Ovary (tissue), 9 donors: ENCODE data around the gene SUGCT. TPM values are rescaled to one million over a fixed set of nuclear protein-coding genes. Genes with fewer than 3 reads are reported as not detected.

Experiments
- DNase-seq, 5 donors: peaks; one replicate each; pipeline ENCODE4 v3.0.0-alpha.2; 2019 to 2020
- H3K27ac ChIP-seq, 2 donors: fragments of 200-600 bp; one replicate each; pipeline versions ENCODE4 v1.5.1 to v1.8.0; 2019 to 2022
- H3K27me3 ChIP-seq: fragments of 200-600 bp; one replicate; pipeline ENCODE4 v1.8.0; 2022
- H3K36me3 ChIP-seq: fragments of 200-600 bp; sonication (generic); one replicate; pipeline ENCODE4 v1.5.1; 2019
- H3K4me1 ChIP-seq: one replicate; pipeline ENCODE4 v1.8.1; 2013; ENCODE audit warnings: mild to moderate bottlenecking, moderate library complexity; ENCODE audit not compliant: insufficient read depth
- H3K4me3 ChIP-seq: fragments of 200-600 bp; sonication (generic); one replicate; pipeline ENCODE4 v1.5.1; 2017
- H3K9me3 ChIP-seq, 2 donors: fragments of 200-600 bp in 1 of 2; sonication (generic) in 1 of 2; one replicate each; pipeline versions ENCODE4 v1.5.1 to v1.8.1; 2013 to 2019; ENCODE audit warnings: mild to moderate bottlenecking in 1 of 2, moderate library complexity in 1 of 2
- CTCF ChIP-seq, 3 donors: fragments of 450-650 bp in 2 of 3; fragments of 200-600 bp in 1 of 3; IDR thresholded peaks; one replicate each; pipeline versions ENCODE4 v1.5.1 to v1.8.0; 2016 to 2022; ENCODE audit warnings: antibody characterized with exemption in 3 of 3, mild to moderate bottlenecking in 1 of 3
- EP300 ChIP-seq: sonication (generic); formaldehyde crosslinking; IDR thresholded peaks from one replicate; pipeline ENCODE4 v1.6.1; 2017; ENCODE audit warnings: antibody characterized with exemption
- POLR2A ChIP-seq: fragments of 450-650 bp; IDR thresholded peaks from one replicate; pipeline ENCODE4 v1.6.1; 2017; ENCODE audit warnings: antibody characterized with exemption, mild to moderate bottlenecking, moderate library complexity
- WGBS, 3 donors: extraction: QIAGEN DNeasy Blood & Tissue Kit in 1 of 3; methylation state at CpG; one replicate each; pipeline versions ENCODE4 v1.1.5 to v1.1.7; 2013 to 2017; 5-methylcytosine and 5-hydroxymethylcytosine counted together
- intact Hi-C, 4 donors: fragments of 100-400 bp; cut with DNase I; formaldehyde crosslinking; loops; one replicate each; pipeline versions ENCODE4 v1.11.0 to v1.15.1; 2022 to 2023
- polyA plus RNA-seq, 2 donors: library from polyadenylated mRNA; stranded (reverse); fragments of 200-250 nt in 1 of 2; fragments of 350-450 nt in 1 of 2; fragmentation: Illumina TruSeq in 1 of 2; extraction: RNeasy Lipid Tissue Mini Kit (QIAGEN cat#74804) in 1 of 2; gene quantifications; one replicate each; pipeline ENCODE4 v1.2.3, GENCODE V29; 2013 to 2014
- total RNA-seq, 7 donors: library from RNA; depleted of rRNA in 2 of 7; stranded (reverse); fragments of >200 nt in 2 of 7; fragmentation: NEBNext Ultra II Directional in 3 of 7; extraction: Animal tissue kit (Norgen Biotek cat#: 25700) in 3 of 7; gene quantifications; one replicate each; pipeline versions ENCODE4 v1.1.0 to v1.2.4, GENCODE V29; 2016 to 2023
- donor health status: DM: no; HTN: no; CAD: no; lungs with moderate emphysema.
- donor health status: DM: no; HTN: no; CAD: no.
- donor health status: Bipolar disorder and iron deficiency.
- donor health status: DM: yes; HTN: yes; CAD: no.
- donor health status: DM: no; HTN: no; CAD: no.
- donor health status: DM: yes; HTN: yes; CAD: no.

The SUGCT gene
- total and polyA plus RNA-seq, 9 donors: 3.4 to 9.3 (median 7.8) TPM

DNA sequence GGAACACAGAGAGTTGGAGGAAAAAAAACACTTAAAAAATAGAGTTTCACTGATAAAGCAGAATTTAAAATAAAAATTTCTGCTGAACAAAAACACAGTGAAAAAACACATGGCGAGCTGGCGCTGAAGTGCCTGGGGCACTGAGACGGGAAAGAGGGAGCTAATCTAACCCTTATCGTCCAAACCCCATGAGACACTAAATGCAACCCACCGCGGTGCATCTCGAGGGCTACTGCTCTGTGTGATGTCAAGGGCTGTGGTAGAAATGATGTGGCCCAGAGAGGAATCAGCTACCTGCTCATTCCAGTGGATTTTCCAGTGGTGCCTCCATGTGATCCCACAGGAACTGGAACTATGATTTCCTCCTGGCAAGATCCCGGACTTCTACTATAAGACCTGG, 499.3 kb downstream of the SUGCT start:
- TF ChIP-seq EP300: no peak
- Histone ChIP-seq H3K4me1 (no peaks in the 10 kb centered on the region), H3K36me3 (no peaks in the 10 kb centered on the region), H3K4me3 (no peak overlapping the region), H3K9me3 (no peaks in the 10 kb centered on the region), H3K27me3 (no peaks in the 10 kb centered on the region), H3K27ac (no peak overlapping the region)
- WGBS, 3 donors: 93 to 94% (median 93%) methylated on average over 8 of the region's 8 CpGs
- no peak for DNase-seq
- intact Hi-C loops: no loop called here

GRCh38 chr7:40638545-40639320, 503.9 kb downstream of the SUGCT start:
- H3K36me3 ChIP-seq: no peaks in the 10 kb centered on the region
- WGBS, 3 donors: 94 to 97% (median 96%) methylated on average over 7 of the region's 7 CpGs
- no peak for DNase-seq
- no peak for TF ChIP-seq EP300
- no peak for TF ChIP-seq CTCF (IDR thresholded peaks at IDR 0.05)
- no peak for TF ChIP-seq POLR2A
- H3K9me3 ChIP-seq: no peaks in the 10 kb centered on the region
- no peaks in the 10 kb centered on the region for H3K4me1 ChIP-seq
- no peaks in the 10 kb centered on the region for H3K27me3 ChIP-seq
- intact Hi-C loops: no loop called here
- no peak overlapping the region for H3K4me3 ChIP-seq
- no peak overlapping the region for H3K27ac ChIP-seq

- 30 to 53% (median 37%) methylated on average over 3 of the region's 3 CpGs for WGBS, 3 donors
- TF ChIP-seq EP300 (no peak), POLR2A (no peak), CTCF (IDR thresholded peaks at IDR 0.05) (no peak)
- no peaks in the 10 kb centered on the region for H3K4me1 ChIP-seq
- no peak for DNase-seq
- H3K36me3 ChIP-seq: no peaks in the 10 kb centered on the region
- no peaks in the 10 kb centered on the region for H3K9me3 ChIP-seq
- no peak overlapping the region for H3K4me3 ChIP-seq
- H3K27ac ChIP-seq: no peak overlapping the region
- no peaks in the 10 kb centered on the region for H3K27me3 ChIP-seq
- intact Hi-C loops: no loop called here
Observed at GRCh38 chr7:40640566-40640965, 505.8 kb downstream of the SUGCT start.

GRCh38 chr7:40641701-40642100, 506.9 kb downstream of the SUGCT start:
- Histone ChIP-seq H3K4me3 (no peak overlapping the region), H3K36me3 (no peaks in the 10 kb centered on the region), H3K4me1 (no peaks in the 10 kb centered on the region), H3K27me3 (no peaks in the 10 kb centered on the region), H3K27ac (no peak overlapping the region), H3K9me3 (no peaks in the 10 kb centered on the region)
- 75 to 82% (median 79%) methylated on average over 7 of the region's 7 CpGs for WGBS, 3 donors
- intact Hi-C loops: no loop called here
- DNase-seq: no peak
- no peak for TF ChIP-seq POLR2A
- TF ChIP-seq EP300: no peak

DNA sequence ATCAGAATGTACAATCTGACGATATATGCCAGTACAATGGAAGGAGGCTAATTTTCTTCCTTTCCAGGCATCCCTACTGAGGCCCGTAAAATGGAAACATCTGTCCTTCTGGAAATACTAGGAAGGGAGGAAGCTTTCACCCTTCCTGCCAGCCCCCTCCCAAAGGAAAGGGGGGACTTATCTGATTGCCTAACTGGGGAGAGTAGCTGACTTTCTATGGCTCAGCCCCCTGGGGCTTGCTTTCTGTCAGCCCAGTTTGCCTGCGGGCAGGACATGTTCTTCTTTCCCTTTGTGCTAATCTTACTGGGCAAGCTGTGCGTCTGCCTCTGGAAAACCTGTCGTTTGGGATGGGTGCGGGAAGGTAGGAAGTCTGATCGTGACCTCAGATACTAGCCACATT, 508.9 kb downstream of the SUGCT start:
- H3K4me1 ChIP-seq: no peaks in the 10 kb centered on the region
- H3K27ac ChIP-seq: no peak overlapping the region
- TF ChIP-seq CTCF (IDR thresholded peaks at IDR 0.05): no peak
- intact Hi-C loops: no loop called here
- no peak overlapping the region for H3K4me3 ChIP-seq
- 89 to 90% (median 89%) methylated on average over 7 of the region's 7 CpGs for WGBS, 3 donors
- no peak for DNase-seq
- H3K27me3 ChIP-seq: no peaks in the 10 kb centered on the region
- H3K9me3 ChIP-seq: no peaks in the 10 kb centered on the region
- H3K36me3 ChIP-seq: no peaks in the 10 kb centered on the region
